Urinary bladder (tissue), 4 donors: ENCODE results near the gene INPP4A. TPM values are rescaled to one million over a fixed set of nuclear protein-coding genes. Genes with fewer than 3 reads are reported as not detected.

Experiments used
- DNase-seq: peaks from one replicate; pipeline ENCODE4 v3.0.0-alpha.2; 2015; ENCODE audit errors: extremely low spot score
- H3K27ac ChIP-seq: one replicate; pipeline ENCODE4 v1.5.1; 2013; ENCODE audit warnings: low read depth, mild to moderate bottlenecking, moderate library complexity
- H3K36me3 ChIP-seq: one replicate; pipeline ENCODE4 v1.6.1; 2013; ENCODE audit warnings: mild to moderate bottlenecking, moderate library complexity; ENCODE audit not compliant: insufficient read depth
- H3K4me1 ChIP-seq: one replicate; pipeline ENCODE4 v1.6.1; 2013; ENCODE audit warnings: mild to moderate bottlenecking, moderate library complexity; ENCODE audit not compliant: insufficient read depth
- H3K4me3 ChIP-seq: one replicate; pipeline ENCODE4 v1.5.1; 2013; ENCODE audit warnings: low read depth, low read length
- WGBS: extraction: QIAGEN DNeasy Blood & Tissue Kit; methylation state at CpG from one replicate; pipeline ENCODE4 v1.1.7; 2013; 5-methylcytosine and 5-hydroxymethylcytosine counted together
- polyA plus RNA-seq: library from polyadenylated mRNA; stranded (reverse); fragments of 200-250 nt; gene quantifications from one replicate; pipeline ENCODE4 v1.2.3, GENCODE V29; 2013
- total RNA-seq: library from RNA; depleted of rRNA; stranded (reverse); fragments of >200 nt; gene quantifications from one replicate; pipeline ENCODE4 v1.2.3, GENCODE V29; 2014
- donor health status: healthy with polysubstance abuse.
- donor health status: healthy.

Gene INPP4A
- total and polyA plus RNA-seq, 2 donors: 19.2 to 32.6 TPM

DNA sequence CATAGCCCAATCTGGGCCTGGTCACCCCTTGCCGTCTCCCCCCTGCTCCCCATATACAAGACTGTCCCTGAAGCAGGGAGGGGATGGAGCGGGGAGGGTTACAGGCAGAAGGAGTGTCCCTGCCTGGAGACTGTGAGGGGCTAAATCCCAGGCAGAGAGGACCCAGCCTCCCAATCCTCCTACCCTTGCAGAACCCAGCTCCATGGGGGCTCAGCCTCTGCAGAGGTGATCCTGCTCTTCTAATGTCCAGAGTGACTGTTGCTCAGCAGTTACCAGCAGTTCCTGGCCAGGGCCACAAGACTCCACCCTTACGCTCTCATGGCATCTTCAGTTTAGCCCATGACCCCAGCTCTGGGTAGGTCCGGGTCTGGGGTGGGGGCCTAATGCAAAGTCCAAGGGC is 105.5 kb downstream of the INPP4A start:
- Histone ChIP-seq H3K36me3 (peaks cover 2% of the 10 kb centered on the region), H3K27ac (no peak overlapping the region), H3K4me3 (no peak overlapping the region), H3K4me1 (no peaks in the 10 kb centered on the region)
- WGBS: 93% methylated on average over 4 of the region's 4 CpGs
- DNase-seq: no peak

DNA sequence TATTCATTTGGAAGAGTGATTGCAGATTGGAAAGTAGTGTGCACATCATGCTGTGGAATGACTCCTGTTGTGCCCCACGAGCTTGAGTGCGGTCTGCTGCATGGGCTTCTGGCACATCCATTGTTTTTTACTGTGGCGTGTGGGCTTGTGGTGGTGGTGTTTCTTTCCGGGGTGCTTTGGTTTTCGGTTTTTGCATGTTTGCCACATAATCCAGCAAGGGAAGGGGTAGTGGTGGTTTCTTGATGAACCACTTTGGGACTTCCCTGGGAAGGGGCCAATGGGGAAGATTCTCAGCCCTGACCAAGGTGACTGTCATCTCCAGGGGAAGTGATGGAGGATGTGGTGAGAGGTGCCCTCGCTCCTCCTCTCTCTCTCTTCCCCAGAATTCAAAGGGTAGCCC is 106.7 kb downstream of the INPP4A start:
- WGBS: 95% methylated on average over 6 of the region's 6 CpGs
- Histone ChIP-seq H3K27ac (no peak overlapping the region), H3K4me1 (no peaks in the 10 kb centered on the region), H3K36me3 (peaks cover 6% of the 10 kb centered on the region), H3K4me3 (no peak overlapping the region)
- DNase-seq: no peak

DNA sequence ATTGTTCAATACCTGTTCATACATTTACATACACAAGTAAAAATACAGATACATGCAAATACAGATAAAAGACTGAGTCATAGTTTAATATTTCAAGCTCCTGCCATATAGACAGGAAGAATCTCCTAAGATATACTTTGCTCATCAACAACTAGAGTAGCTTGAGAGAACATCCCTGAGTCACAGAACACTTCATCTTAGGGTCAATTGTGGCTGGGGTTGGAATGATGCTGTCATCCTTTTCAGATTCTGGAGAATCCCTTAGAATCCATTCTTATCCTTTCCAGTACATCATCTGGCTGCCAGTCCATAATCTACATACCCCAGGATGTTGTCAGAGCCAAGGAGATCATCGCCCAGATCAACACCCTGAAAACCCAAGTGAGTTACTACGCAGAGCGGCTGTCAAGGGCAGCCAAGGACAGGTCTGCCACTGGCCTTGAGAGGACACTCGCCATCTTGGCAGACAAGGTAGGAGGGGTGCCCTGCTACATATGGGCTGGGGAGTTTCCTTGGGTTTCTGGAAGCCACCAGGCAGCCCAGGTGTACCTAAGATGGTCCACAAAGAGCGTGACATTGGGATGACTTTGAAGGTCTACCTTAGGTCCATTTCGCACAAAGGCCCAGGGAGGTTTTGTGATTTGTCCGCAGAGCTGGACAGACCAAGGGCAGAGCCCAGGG is 108.0 kb downstream of the INPP4A start:
- DNase-seq: no peak
- no peak overlapping the region for H3K27ac ChIP-seq
- H3K36me3 ChIP-seq: peaks cover 7% of the 10 kb centered on the region
- WGBS: 99% methylated on average over 7 of the region's 7 CpGs
- no peak overlapping the region for H3K4me3 ChIP-seq
- no peaks in the 10 kb centered on the region for H3K4me1 ChIP-seq

DNA sequence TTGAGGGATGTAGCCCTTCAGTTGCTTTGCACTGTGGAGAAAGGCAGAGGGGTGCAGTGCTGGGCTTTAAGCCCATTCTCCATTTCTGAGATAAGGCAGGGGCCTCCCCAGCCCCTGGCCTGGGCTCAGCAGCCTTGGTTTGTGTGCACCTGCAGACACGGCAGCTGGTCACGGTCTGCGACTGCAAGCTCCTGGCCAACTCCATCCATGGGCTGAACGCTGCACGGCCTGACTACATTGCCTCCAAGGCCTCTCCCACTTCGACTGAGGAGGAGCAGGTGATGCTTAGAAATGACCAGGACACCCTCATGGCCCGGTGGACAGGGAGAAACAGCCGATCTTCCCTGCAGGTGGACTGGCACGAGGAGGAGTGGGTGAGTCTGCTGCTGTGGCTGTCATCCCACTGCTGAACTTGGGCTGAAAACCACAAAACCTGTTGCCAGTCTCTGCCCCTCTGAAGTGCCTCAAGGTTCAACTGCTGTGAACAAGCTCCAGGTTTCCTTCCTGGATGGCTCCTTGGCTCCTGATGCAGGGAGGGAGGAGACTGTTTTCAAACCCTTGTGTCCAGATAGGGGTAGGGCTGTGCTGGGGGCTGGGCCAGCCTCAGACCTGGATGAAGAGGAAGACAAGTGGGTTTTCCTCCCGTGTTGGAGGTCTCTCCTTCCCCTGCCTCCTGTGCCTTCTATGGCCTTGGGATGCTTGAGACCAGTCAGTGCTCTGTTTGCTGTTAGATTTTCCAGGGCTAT is 109.6 kb downstream of the INPP4A start:
- 90% methylated on average over 10 of the region's 10 CpGs for WGBS
- no peak for DNase-seq

DNA sequence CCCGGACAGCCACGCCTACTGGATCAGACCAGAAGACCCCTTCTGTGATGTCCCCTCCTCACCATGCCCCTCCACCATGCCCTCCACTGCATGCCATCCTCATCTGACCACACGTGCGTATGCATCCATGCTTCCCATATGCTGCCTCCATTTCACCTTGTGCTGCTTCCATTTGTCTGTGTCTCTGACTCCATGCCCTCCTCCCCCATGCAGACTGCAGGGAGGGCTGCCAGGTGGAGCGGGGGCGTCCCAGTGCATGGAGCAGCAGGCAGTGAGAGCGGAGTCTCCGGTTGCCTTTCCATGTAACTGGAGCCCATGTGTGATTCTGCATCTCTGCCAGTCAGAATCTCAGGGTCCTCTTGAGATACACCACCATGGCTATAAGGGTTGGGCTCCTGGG is 111.0 kb downstream of the INPP4A start:
- no peak overlapping the region for H3K27ac ChIP-seq
- peaks cover 7% of the 10 kb centered on the region for H3K36me3 ChIP-seq
- WGBS: 93% methylated on average over 8 of the region's 8 CpGs
- no peak overlapping the region for H3K4me3 ChIP-seq
- no peaks in the 10 kb centered on the region for H3K4me1 ChIP-seq
- no peak for DNase-seq

More for the DNA sequence above, 109.6 kb downstream of the INPP4A start:
- H3K4me3 ChIP-seq: no peak overlapping the region
- H3K4me1 ChIP-seq: no peaks in the 10 kb centered on the region
- peaks cover 7% of the 10 kb centered on the region for H3K36me3 ChIP-seq
- H3K27ac ChIP-seq: no peak overlapping the region

DNA sequence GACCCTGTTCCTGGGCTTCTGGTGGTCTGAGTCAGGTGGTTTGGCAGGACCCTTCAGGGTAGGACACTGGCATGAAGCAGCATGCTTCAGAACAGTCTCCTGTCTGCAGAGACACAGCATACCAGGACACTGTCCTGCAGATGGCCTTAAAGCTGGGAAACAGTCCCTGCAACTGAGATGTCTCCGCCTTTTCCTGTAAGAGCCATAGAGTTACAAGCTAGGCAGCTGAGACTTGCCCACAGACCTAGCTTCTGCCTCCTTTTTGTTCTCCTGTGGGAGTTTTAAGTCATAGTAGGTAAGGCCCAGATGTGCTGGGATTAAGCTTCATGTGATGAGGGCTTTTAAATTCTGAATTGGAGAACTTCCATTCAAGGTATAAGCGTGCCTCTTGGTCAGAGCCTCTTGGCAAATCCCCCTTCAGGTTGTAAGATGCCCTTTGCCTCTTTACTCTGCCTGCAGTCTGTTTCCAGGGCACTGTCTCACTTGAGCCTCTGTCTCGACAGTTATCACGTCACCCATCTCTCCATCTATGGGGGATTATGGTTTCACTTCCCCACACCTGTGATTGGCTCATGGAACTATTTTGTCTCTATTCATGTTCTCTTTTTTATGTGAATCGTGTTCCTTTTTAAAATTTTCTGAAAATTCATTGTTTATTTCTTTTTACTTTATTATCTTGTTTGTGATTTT is 111.8 kb downstream of the INPP4A start:
- 87% methylated on average over 5 of the region's 5 CpGs for WGBS
- peaks cover 7% of the 10 kb centered on the region for H3K36me3 ChIP-seq

DNA sequence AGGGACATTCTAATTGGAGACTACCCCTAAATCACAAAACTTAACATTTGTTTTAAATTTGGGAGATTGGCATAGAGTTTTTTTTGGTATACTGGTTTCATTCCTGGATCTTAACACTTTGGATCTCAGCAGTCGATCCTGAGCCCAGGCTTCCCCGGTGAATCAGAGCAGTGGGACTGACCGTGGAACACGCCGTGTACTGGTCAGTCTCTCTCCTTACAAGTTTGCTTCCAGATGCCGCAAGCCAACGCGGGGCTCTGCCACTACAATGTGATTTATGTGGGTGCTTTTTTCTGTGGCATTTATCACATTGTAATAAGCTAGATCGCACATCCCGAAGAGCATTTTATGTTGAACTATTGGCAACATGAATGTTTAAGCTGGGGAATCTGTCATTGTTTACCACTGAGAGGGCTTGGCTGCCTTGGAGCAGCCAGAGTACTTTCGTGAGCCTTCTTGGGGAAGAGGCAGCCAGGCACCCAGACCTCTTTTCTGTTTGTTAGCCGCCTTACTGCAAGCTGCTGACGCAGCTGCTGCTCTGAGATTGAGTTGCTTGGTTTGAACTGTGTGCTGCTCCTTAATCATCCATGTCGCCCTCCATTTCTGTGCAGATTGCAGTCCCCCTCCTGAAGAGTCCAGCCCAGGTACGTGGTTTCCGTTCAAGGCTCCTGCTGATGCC is 114.3 kb downstream of the INPP4A start:
- H3K4me3 ChIP-seq: no peak overlapping the region
- WGBS: 59% methylated on average over 16 of the region's 16 CpGs
- no peak overlapping the region for H3K27ac ChIP-seq
- DNase-seq: no peak
- H3K36me3 ChIP-seq: peaks cover 7% of the 10 kb centered on the region
- no peaks in the 10 kb centered on the region for H3K4me1 ChIP-seq

More for the DNA sequence above, 111.8 kb downstream of the INPP4A start:
- Histone ChIP-seq H3K4me3 (no peak overlapping the region), H3K27ac (no peak overlapping the region), H3K4me1 (no peaks in the 10 kb centered on the region)
- no peak for DNase-seq

DNA sequence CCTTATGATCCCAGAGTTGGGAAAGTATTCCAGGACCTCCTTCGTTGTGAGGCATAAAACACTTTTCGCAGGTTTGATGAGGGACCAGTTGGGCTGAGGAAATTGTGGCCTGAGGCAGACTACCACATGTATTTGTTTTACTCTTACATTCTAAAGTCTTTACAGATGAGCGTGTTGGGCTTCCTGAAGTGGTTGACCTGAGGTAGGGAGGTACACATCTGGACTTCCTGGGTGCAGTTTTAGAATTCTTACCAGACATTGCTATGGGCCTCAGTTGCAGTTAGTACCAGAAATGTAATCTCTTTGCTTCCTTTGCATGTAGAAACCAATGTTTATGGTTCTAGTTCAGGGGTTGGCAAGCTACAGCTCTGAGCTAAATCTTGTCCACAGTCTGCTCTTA is 114.9 kb downstream of the INPP4A start:
- peaks cover 7% of the 10 kb centered on the region for H3K36me3 ChIP-seq
- H3K27ac ChIP-seq: no peak overlapping the region
- no peaks in the 10 kb centered on the region for H3K4me1 ChIP-seq
- 85% methylated on average over 3 of the region's 3 CpGs for WGBS
- DNase-seq: no peak
- H3K4me3 ChIP-seq: no peak overlapping the region

DNA sequence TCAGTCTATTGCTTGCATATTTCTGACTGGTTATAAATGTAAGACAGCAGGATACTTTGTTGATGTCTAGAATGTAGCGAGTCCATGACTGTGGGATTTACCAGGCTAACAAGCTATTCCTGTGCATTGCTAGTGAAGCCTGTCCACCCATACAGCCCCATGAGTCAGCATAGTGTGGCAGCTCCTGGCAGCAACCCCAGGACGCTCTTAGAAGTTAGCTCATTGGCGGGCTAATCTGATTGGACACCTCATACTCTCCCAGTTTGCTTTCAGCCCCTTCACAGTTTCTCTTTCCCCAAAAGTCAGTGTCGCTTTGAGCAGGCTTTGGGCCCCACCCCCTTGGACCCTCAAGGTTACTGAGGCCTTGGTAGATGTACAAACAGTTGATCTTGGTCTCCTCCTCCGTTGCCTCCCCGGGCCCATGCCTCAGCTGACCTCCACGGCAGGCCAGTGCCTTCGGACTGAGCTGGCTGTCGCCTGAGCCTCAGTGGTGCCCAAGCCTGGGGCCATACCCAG is 115.7 kb downstream of the INPP4A start:
- Histone ChIP-seq H3K4me1 (no peaks in the 10 kb centered on the region), H3K36me3 (peaks cover 7% of the 10 kb centered on the region), H3K4me3 (no peak overlapping the region), H3K27ac (no peak overlapping the region)
- WGBS: 78% methylated on average over 9 of the region's 9 CpGs
- DNase-seq: no peak

DNA sequence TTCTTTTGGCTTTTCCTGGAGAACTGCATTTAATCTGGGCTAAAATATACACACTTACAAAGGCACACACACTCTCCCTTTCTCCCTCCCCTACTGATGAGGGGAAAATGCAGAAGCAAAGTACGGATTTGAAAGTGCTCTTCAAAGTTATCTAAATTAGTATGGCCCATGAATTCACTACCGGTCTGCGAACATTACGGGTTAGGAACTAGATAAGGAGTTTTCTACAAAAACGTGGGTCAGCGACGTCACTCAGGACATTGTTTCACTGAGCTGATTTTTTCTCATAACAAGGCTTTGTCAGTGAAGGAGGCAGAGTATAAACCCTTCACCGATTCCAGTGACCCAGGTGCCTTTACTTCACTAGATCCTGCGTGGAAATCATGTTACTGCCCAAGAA is 116.4 kb downstream of the INPP4A start:
- Histone ChIP-seq H3K36me3 (peaks cover 6% of the 10 kb centered on the region), H3K4me1 (no peaks in the 10 kb centered on the region), H3K27ac (no peak overlapping the region), H3K4me3 (no peak overlapping the region)
- DNase-seq: no peak
- WGBS: 87% methylated on average over 9 of the region's 9 CpGs

DNA sequence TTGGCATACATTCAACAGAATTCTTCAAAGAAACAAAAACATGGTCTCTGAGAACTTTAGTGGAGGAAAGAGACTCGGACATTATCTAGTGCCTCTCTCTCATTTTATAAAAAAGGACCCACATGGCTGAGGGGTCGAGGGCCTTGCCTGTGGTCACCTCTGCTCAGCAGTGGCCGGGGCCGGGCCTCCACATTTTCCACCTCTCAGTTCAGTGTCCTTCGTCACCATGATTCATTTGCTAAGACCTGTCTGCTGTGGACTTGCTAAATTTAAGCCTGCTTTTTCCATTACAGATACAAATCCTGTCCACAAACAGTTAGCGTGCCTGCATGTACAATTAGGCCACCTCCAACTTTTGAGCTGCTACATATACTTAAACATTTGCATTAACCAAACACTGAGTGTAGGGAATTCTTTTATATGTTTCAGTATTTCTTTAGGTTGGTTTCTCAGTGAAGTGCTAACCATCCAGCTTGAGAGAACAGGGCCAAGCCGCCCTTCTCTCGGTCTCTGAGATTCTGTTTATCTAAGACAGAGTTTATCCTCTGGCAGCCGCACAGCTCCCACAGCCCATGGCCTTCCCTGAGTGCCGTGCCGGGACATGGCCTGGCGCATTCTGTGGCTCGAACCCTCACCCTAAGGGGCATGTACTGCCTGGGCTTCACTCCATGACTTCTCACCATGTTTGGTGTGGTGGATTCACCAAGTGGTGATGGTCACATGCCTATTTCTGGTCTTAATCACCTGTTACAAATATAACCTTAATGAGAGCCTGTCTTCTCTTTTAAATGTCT is 117.4 kb downstream of the INPP4A start:
- Histone ChIP-seq H3K27ac (no peak overlapping the region), H3K4me1 (no peaks in the 10 kb centered on the region), H3K4me3 (no peak overlapping the region), H3K36me3 (no peaks in the 10 kb centered on the region)
- WGBS: 47% methylated on average over 13 of the region's 13 CpGs
- DNase-seq: no peak

DNA sequence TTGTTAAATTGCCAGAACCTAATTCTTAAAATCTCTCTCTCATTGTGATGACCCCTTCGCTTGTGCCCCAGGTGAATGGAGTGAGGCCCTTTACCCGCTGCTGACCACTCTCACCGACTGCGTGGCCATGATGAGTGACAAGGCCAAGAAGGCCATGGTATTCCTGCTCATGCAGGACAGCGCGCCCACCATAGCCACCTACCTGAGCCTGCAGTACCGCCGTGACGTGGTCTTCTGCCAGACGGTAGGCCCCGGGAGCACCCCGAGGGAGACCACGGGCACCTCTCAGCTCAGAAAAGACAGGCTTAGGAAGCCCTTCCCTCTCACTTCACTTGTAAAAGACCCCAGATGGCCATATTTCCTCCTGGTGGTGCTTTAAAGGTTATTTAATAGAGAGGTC is 118.7 kb downstream of the INPP4A start:
- Histone ChIP-seq H3K4me1 (no peaks in the 10 kb centered on the region), H3K36me3 (no peaks in the 10 kb centered on the region), H3K4me3 (no peak overlapping the region), H3K27ac (no peak overlapping the region)
- WGBS: 98% methylated on average over 13 of the region's 13 CpGs
- DNase-seq: no peak
